GM18858 (cell line): ENCODE results near the gene PLD3.
"Not testable (repeated sequence)": the region's sequence is repeated elsewhere in the genome, so short reads cannot be mapped to it uniquely, and the experiment has no call there.

Source experiments
- ATAC-seq: cut with Tn5 transposase; IDR thresholded peaks from one replicate; pipeline ENCODE4 v1.9.1; 2021; ENCODE audit not compliant: unreplicated experiment

PLD3 gene

DNA sequence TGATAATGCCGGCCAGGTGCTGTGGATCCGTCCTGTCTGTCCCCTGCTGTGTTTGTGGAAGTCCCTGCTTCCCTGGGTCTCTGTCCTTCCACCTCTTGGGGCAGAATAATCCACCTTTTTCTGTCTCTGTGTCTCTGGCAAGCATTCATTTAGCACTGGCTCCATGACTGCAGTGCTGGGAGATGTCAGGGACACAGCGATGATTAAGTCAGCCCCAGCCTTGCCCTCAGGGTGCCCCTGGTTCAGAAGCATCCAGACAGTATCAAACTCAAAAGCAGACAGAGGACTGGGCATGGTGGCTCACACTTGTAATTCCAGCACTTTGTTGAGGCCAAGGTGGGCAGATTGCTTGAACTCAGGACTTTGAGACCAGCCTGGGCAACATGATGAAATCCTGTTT, 40.0 kb downstream of the PLD3 start:
- no peak for ATAC-seq

DNA sequence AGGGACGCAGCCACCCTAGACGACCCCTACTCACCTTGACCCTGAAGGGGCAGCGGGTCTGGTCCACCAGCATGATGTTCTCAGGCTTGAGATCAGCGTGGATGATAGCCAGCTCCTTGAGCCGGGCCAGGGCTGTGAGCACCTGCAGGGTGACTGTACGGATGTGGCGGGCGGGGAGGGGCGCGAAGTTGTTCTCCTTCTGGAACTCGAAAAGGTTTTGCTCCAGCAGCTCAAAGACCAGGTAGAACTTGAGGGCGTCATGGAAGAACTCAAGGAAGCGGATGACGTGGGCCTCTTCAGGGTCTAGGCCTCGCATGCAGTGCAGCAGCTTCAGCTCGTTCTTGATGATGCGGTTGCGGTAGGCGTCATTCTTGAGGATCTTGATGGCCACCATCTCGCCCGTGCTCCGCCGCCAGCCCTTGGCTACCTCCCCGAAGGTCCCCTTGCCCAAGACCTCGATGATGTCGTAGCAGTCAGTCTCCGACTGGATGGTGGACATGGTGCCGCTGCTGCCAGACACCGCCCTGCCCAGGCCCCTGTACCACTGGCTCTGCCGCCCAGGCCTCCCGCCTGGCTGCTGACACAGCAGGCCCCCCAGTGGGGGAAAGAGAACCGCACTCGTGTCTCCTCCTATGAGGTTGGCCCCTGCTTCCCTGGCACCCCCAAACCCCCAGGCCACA, 41.0 kb downstream of the PLD3 start:
- ATAC-seq, result no peak

DNA sequence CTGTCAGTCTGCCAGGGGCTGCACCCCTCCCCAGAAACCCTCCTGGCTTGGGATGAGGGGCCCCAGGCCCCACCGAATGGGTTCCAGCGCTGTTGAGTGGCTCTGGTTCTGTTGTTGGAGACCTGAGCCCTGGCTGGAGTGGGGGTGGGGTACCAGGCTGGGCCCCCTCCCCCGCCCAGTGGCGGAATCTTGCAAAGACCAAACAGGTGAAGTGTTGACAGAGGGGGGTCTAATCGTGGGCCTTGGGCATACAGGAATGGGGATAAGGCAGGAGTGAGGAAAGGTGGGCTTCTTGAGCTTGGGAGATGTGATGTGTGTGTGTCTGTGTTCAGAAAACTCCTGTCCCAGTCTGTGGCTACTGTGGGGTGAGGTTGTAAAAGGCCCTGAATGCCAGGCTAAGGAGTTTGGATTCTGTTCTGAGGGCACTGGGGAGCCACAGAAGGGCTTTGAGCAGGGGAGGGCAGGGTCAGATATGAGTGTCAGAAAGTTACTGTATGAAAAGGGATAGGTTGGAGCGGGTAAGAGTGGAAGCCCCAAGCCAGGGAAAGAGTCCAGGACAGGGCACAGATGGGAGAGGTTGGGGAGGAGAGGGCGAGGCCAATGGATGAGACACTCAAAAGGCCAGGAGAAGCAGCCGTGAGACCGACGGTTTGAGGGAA, 41.7 kb downstream of the PLD3 start, which contains the start of gene HIPK4:
Gene HIPK4, minus strand, starts transcription at position 98 of the 659 bp plus-strand sequence. CDS start 279 bp downstream, outside the sequence.
- ATAC-seq, result no peak

DNA sequence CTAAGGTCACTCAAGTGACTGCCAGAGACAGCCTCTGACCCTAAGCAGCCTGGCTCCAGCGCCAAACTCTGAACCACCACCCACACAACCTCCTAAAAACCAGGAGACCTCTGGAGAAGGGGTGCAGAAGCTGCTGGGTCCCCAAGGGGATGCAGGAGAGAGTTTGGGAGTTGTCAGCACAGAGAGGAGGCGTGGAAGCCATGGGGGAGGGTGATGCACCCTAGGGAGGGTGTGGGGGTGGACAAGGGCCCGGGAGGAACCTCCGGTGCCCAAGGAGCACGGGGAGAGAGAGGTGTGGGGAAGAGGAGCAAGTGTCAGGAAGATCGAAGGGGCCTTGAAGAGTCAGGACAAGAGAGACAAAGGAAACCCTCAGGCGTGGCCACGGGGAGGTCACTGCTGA, 43.6 kb downstream of the PLD3 start:
- no peak for ATAC-seq

DNA sequence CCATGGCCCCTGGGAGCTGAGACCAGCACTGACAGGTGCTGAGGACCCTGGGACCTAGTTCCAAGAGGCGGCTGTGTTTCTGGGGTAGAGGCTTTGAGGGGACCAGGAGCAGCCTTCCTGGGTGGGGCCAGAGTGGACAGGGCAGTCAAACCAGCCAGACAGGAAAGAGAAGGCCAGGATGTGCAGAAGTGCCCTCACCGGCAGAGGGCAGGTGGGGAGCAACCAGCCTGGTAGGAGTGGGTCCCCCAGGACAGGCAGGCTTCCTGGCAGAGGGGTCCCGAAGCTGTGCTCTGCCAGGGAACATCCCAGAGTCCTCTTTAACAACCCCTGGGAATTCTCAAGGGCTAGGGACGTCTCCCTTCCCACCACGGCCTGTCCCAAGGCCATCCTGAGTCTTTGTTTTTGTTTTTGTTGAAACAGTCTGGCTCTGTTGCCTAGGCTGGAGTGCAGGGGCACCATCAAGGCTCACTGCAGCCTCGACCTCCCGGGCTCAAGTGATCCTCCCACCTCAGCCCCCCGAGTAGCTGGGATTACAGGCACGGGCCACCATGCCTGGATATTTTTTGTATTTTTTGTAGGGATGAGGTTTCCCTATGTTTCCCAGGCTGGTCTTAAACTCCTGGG, 44.5 kb downstream of the PLD3 start:
- ATAC-seq, result no peak

DNA sequence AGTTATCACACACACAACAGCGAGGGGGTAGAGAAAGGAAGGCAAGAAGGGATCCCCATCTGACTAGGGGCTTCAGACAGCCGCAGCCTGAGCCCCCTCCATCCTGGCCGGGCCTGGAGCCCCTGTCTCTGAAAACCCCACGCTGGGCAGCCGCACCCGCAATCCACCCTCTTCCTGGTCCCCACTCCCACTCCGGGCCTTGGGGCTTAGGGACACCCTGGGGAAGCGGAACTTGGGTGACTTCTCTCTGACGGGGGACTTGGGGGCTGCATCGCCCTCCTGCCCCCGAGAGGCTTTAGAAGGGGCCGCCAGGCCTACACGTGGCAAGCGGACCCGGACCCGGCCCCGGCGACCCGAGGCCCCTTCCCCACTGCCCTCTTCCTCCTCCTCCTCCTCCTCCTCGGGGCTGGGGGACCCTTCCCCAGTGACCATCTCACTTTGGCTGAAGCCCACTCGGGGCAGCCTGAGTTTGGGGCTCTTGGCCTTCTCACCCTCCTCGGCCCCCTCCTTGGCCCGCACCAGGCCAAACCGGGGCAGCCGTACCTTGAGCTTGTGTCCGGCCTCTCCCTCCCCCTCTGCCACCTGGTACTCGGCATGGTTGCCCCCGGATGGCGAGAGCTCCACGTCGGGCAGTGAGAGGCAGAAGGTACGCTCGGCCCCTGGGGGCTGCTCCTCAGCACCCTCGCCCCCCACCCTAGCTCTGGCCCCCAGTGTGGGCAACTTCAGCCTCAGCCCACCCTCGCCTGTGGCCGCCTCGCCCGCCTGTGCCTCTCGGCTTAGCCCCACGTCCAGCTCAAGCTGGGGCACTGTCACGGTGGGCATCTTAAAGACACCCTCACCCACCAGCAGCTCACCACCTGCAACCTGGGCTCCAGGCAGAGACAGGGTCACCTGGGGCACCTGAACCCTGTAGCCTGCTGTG, 45.7 kb downstream of the PLD3 start:
- no peak for ATAC-seq

DNA sequence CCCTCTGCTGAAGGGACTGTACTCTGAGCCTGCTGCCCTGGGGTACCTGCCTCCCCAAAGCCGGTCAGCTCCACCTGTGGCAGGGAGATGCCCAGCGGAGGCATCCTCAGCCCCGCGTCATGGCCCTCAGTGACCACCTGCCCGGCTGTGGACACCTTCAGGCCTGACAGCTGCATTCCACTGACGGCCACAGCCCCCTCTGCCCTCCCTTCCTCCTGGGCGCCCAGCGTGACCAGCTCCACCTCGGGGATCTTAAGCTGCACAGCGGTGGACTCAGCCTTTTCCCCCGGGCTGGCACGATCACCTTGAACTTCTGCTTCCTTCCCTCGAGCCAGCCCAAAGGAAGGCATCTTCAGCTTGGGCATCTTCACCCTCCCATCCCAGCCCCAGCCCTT, 46.3 kb downstream of the PLD3 start:
- ATAC-seq, result no peak

DNA sequence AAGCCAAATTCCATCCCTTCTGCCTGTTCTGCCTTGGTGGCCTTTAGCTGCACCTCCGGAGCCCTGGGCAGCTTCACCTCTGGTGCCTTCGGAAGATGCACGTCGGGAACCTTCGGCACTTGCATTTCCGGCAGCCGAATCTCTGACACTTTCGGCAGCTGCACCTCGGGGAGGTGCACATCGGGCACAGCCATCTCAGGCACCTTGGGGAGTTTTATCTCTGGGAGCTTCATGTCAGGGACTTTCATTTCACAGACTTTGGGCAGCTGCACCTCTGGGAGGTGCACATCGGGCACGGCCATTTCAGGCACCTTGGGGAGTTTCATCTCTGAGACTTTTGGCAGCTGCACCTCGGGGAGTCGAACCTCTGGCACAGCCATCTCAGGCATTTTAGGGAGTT, 47.5 kb downstream of the PLD3 start:
- ATAC-seq, result no peak

DNA sequence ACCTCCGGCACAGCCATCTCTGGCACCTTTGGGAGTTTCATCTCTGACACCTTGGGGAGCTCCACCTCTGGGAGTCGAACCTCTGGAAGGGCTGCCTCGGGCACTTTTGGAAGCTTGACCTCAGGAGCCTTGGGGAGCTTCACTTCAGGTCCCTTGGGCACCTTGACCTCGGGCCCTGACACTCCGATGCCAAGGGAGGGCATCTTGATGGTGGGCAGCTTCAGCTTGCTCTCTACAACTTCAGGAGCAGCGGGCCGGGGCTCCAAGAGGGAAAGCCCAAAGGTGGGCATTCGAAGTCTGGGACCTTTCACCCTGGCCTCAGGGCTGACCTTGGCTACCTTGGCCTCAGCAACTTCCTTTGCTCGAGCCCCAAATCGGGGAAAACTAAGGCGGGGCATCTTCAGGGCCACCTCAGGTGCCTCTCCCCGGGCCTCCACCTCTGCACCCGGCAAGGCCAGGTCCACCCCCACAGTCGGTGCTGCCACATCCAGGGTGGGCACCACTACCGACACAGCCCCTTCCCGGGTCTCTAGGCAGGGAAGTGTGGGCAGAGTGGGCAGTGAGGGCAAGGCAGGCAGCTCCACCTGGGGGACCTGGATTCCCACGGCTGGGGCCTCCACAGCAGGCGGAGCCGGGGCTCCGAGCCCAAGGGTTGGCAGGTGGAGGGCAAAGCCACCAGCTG, 48.5 kb downstream of the PLD3 start:
- no peak for ATAC-seq

DNA sequence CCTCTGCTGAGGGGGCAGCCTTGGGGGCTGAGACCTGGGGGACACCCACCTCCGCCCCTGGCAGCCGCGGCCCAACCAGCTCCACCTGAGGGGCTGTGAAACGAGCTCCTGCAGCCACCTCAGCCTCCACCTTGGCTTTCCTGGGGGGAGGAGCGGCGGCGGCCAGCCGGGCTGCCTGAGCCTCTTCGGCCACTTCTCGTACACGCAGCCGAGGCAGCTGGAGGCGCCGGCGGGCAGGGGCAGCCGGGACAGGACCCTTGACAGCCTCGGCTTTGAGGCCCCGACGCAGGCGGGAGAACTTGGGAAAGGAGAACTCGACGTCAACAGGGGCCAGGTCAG, 49.0 kb downstream of the PLD3 start:
- no peak for ATAC-seq

DNA sequence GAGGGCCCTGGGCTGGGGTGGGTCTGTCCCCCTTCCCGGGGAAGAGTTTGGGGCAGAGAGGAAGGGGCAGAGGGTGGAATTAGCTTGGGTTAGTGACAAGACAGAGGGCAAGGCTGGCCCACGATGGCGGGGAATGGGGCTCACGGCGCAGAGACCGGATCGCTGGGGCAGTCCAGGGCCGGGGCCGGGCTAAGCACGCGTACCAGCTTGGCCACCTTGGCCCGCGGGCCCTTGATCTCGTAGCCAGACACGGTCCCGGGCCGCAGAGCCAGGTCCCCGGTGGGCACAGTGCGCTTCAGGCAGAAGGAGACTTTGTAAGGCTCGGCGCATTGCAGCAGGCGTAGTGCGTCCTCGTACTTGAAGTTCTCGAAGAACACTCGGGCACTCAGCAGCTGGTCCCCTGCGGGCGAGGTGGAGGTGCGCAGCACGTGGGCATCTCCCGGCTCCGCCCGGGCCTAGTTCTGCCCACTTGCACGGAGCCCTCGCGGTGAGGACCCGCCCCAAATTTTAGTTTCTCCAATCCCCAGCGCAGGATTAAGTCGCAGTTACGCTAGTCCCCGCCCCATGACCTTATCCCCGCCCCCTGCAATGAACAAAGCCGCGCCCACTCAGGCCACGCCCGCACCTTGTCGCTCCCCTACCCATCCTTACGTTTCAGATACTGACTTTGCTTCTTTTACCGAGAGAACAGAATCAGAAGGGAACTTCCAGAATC, 50.1 kb downstream of the PLD3 start:
- ATAC-seq, result no peak

DNA sequence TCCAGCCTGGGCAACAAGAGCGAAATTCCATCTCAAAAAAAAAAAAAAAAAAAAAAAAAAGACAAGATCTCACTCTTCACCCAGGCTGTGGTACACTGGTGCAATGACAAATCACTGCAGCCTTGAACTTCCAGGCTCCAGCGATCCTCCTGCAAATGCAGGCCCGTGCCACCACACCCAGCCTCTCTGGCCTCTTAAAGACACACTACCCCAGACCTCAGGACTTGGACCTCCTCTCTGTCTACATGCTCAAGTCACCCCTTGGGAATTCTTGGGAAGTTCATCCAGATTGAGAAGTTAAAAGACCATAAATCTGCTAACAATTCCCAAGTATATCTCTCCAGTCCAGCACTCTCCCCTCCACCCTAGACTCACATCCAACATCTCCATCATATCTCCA, 52.1 kb downstream of the PLD3 start:
- ATAC-seq, result no peak

DNA sequence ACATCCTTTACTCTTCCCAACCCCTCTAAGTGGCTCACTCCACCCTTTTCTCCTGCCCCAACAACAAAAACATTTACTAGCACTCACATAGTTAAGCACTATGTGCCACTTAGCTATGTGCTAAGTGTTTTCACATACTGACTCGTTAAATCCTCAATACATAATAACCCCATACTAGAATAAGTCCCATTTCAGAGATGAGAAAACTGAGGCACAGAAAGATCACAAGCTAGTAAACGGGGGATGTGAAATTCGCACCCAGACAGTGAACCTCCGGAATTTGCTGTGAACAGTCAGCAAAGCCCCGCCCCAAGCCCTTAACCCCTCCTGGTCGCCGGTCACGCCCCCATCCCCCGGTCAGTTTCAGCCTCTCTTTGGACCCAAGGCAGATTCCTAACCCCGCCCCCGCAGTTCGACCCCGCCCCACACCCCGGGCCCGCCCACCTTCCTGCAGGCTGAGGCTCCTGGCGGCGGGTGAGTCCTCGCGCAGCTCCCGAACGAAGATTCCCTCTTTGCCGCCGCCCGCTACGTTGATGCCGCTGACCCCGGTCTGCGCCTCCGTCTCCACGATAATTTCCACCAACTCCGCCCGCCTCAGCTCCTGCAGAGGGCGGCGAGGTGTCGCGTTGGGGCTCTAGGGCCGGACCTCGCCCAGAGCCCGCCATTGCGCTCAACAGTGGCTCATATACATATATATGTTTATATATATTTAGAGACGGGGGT, 54.9 kb downstream of the PLD3 start:
- ATAC-seq, result peak; percentile 23

DNA sequence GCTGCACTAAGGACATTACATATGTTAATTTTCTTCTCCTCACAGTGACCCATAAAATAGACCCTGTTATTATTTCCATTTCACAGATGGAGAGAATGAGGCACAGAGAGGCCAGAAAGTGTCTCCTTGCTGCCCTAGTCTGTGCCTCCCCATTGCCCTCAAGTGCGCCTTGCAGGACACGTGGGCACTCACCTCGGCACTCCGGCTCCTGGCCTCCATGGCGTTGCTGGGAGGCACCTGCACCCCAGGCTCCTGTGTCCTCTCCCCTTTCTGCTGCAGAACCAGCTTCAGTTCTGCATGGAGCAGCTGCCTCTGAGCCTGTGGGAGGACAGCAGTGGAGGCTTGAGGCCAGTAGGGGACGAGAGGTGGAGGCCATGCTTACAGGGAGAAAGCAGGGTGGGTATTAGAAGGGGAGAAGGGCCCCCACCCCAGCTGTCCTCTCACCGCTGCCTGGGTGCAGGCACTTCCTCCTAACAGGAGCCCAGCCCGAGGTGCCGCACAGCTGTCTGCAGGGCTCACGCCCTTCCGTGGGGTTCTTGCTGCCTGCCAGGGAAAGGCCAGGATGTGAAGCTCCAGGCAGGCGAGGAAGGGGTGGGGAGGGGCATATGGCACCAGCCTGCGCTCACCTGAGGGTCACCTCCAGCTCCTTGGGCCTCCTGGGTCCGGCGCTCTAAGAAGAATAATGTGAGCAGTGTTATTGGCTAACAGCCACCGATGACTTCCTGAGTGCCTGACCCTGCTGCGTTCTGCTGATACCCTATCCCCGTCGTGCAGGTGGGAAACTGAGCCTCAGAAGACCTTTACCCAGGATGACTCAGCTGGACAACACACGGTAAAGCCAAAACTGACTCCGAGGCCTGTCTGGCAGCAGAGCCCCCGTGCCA, 59.5 kb downstream of the PLD3 start:
- ATAC-seq, result no peak

DNA sequence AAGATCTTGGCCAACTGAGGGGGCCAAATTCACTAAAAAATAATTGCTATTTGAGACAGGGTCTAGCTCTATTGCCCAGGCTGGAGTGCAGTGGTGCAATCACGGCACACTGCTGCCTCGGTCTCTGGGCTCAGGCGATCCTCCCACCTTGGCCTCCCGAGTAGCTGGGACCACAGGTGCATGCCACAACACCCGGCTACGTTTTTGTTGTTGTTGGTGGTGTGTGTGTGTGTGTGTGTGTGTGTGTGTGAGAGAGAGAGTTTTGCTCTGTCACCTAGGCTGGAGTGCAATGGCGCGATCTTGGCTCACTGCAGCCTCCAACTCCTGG, 60.1 kb downstream of the PLD3 start:
- ATAC-seq, result not testable (repeated sequence)

DNA sequence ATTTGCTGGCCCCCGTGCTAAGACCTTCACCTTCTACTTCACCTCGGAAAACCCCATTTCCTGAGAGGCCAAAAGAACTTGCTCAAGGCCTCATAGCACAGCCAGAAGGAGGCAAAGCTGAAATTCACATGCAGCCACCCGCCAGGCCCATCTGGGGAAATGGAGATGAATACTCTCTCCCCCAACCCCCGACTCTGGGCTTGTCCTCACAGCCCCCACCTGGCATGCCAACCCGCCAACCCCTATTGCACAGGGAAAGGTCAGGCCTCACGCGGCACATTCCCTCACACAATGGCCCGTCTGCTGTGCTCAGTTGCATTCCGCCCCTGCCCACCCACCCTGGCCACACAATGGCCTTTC, 61.5 kb downstream of the PLD3 start:
- ATAC-seq, result no peak

DNA sequence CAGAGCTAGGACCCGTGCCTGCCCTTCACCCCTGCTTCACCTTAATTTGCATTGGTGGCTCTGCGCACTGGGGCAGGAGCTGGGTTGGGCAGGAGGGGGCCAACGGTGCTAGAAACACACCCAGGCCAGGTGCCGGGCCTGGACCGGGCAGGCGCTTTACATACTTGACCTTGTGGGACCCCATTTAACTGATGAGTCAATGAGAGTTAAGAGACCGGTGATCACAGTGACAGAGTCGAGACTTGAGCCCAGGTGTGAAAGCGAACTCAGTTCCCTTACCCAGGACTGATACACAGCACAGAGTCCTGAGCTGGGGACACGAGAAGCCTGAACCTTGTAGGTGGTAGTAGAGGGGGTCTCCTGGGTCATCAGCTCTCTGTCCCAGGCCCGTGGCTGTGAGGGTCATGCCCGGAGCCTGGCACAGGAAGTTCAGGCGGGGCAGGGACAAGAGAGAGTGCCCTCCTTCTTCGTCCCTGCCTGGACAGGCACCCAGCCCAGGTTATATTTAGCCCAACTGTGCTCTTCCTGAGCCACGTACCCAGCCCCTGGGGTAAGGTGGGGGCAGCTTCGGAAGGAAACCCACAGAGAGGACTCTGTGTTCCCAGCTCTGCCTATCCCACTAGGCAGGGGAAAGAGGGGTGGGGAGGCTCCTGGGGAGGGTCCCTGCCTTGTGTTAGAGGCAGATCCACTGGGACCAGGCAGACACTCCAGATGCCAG, 62.8 kb downstream of the PLD3 start:
- ATAC-seq, result no peak

DNA sequence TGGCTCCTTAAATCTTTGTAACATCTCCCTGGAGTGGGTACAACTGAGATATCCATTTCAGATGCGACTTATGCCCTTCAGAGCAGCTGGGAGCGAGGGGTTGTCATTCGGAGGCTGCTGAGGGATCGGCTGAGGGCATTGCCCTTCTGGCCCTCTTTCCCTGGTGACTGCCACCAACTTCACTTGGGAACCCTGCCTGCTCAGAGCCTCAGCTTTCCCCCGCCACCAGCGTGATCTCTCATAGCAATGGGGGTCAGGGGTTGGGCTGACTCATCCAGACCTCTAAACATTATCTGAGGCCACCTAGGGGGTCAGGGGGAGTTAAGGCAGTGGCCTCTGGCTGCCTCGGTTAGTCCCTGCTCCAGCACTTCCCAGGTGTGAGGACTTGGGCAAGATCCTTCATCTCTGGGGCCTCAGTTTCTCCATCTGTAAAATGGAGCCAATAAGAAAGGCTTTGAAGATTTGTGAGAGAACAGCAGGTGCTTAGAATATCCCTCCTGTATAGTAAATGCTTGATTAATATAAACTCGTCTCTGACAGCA, 63.5 kb downstream of the PLD3 start:
- no peak for ATAC-seq
